Measurements from ENCODE around the gene SYK. TPM values are rescaled to one million over a fixed set of nuclear protein-coding genes. Genes with fewer than 3 reads are reported as not detected.

Gene SYK
- total and polyA plus RNA-seq, 2 of the 4 experiments (the other 2 are of a cell fraction), result not detected

- no peak overlapping the region for H3K4ac ChIP-seq (ENCODE audit: low read depth, low read length)
- no peak for ATAC-seq (ENCODE audit: low read depth)
- peaks cover 14% of the 10 kb centered on the region; the same call in 1 of the 2 replicates for H3K27me3 ChIP-seq (ENCODE audit: control insufficient read depth, insufficient read depth, low read length)
- no peak overlapping the region for H4K8ac ChIP-seq (ENCODE audit: low read depth in 2 of 2, low read length in 2 of 2)
- H2BK5ac ChIP-seq (ENCODE audit: low read depth, low read length, poor library complexity, severe bottlenecking), result no peak overlapping the region
- no peaks in the 10 kb centered on the region for H3K9me3 ChIP-seq (ENCODE audit: control insufficient read depth, insufficient read depth, low read length)
- H3K4me3 ChIP-seq (ENCODE audit: insufficient read depth, low read depth, low read length), result no peak overlapping the region
- dilution Hi-C loops (cut with HindIII; ENCODE audit: low sequenced_read_pairs, unreplicated experiment), result no loop called here
- H3K56ac ChIP-seq (ENCODE audit: extremely low read depth, insufficient read depth, low read length), result no peak overlapping the region
- H2AFZ ChIP-seq (replicated peaks; ENCODE audit: low read length, poor library complexity), result no peak overlapping the region
- H3K4me2 ChIP-seq (ENCODE audit: low read depth, low read length), result no peak overlapping the region
- H3K79me1 ChIP-seq (ENCODE audit: low read depth in 1 of 2, low read length in 2 of 2), result no peaks in the 10 kb centered on the region
- no peaks in the 10 kb centered on the region for H3K9me1 ChIP-seq (ENCODE audit: insufficient read depth, low read length)
- ChIA-PET CTCF (no interaction called here), POLR2A (ENCODE audit: unreplicated experiment) (no interaction called here)
- H2BK120ac ChIP-seq (ENCODE audit: low read depth, low read length), result no peak overlapping the region
- no peaks in the 10 kb centered on the region for H3K36me3 ChIP-seq (ENCODE audit: control insufficient read depth, insufficient read depth, low read length)
- no peak overlapping the region for H2BK15ac ChIP-seq (ENCODE audit: low read depth, low read length)
- no peaks in the 10 kb centered on the region for H4K20me1 ChIP-seq (ENCODE audit: insufficient read depth, low read length)
- no peak for DNase-seq
- no peak overlapping the region for H4K91ac ChIP-seq (ENCODE audit: insufficient read depth, low read depth, low read length)
- in situ Hi-C loops (cut with MboI; ENCODE audit: low sequenced_read_pairs), result loop anchor here (10.0 kb wide), 2 partner anchors 644 to 1284 kb away; no protein-coding TSS in a partner anchor
- no TSS peak for BruUV-seq (replicated peaks)
- no peak overlapping the region for H3K27ac ChIP-seq (ENCODE audit: insufficient read depth, low read length)
- no peak overlapping the region for H4K5ac ChIP-seq (ENCODE audit: low read depth, low read length)
- no peak overlapping the region for H2AK9ac ChIP-seq (replicated peaks; ENCODE audit: low read depth, low read length, poor library complexity)
- H3K9ac ChIP-seq (ENCODE audit: low read depth, low read length), result no peak overlapping the region
- intact Hi-C loops (cut with micrococcal nuclease), result no loop called here
- H3K23ac ChIP-seq (ENCODE audit: low read depth, low read length), result no peak overlapping the region
- no peak overlapping the region for H2BK20ac ChIP-seq (ENCODE audit: low read depth, low read length)
- H3K4me1 ChIP-seq (ENCODE audit: control insufficient read depth, insufficient read depth, low read length), result no peaks in the 10 kb centered on the region
- H3K14ac ChIP-seq (replicated peaks; ENCODE audit: low read depth, low read length), result no peak overlapping the region
- 67% methylated on average over 1 of the region's 5 CpGs; no CpG with 5 or more reads in 1 of the 2 experiments for WGBS, 2 experiments (ENCODE audit: extremely low coverage in 2 of 2, insufficient read length in 1 of 2)
- H3K18ac ChIP-seq (ENCODE audit: low read depth, low read length), result no peak overlapping the region
- TF ChIP-seq CTCF (conservative IDR thresholded peaks at IDR 0.05; ENCODE audit: low read depth, low read length), result no peak
- no peak for TF ChIP-seq USF2 (IDR thresholded peaks at IDR 0.05; ENCODE audit: low read depth, low read length)
- TF ChIP-seq MAZ (IDR thresholded peaks at IDR 0.05; ENCODE audit: borderline replicate concordance, low read depth, low read length), result no peak
- no peak for TF ChIP-seq RCOR1 (IDR thresholded peaks at IDR 0.05; ENCODE audit: insufficient replicate concordance, low read length)
- TF ChIP-seq BHLHE40 (IDR thresholded peaks at IDR 0.05; ENCODE audit: low read depth, low read length), result no peak
- no peak for TF ChIP-seq NFE2L2 (IDR thresholded peaks at IDR 0.05; ENCODE audit: low read depth, low read length)
- TF ChIP-seq MAFK (IDR thresholded peaks at IDR 0.05; ENCODE audit: low read depth, low read length), result no peak
- no peak for TF ChIP-seq SMC3 (IDR thresholded peaks at IDR 0.05; ENCODE audit: low read depth, low read length)
- TF ChIP-seq FOS (IDR thresholded peaks at IDR 0.05; ENCODE audit: low read depth, low read length), result no peak
- TF ChIP-seq ELK1 (IDR thresholded peaks at IDR 0.05; ENCODE audit: borderline replicate concordance, low read depth, low read length), result no peak
- no peak for TF ChIP-seq MXI1 (IDR thresholded peaks at IDR 0.05; ENCODE audit: borderline replicate concordance, low read depth, low read length)
- TF ChIP-seq POLR2A (IDR thresholded peaks at IDR 0.05; ENCODE audit: low read depth, low read length), result no peak
- TF ChIP-seq CEBPB (IDR thresholded peaks at IDR 0.05; ENCODE audit: low read depth, low read length), result no peak
- TF ChIP-seq RFX5 (IDR thresholded peaks at IDR 0.05; ENCODE audit: low read depth, low read length), result no peak
- TF ChIP-seq CHD1 (IDR thresholded peaks at IDR 0.05; ENCODE audit: low read depth, low read length), result no peak
- H2AK5ac ChIP-seq (ENCODE audit: low read depth, low read length), result no peak overlapping the region
These were observed 76.9 kb downstream of the SYK start for GRCh38 chr9:90878562-90878961.
